ENCODE results near the gene HSD11B2. TPM values are rescaled to one million over a fixed set of nuclear protein-coding genes. Genes with fewer than 3 reads are reported as not detected.

HSD11B2 gene
- total RNA-seq, 1 experiment from 2014 or later = 2.4 TPM

GRCh38 chr16:67388191-67388590 is 42.7 kb upstream of the HSD11B2 start:
- Histone ChIP-seq H3K9ac (ENCODE audit: low read length) (no peak overlapping the region), H3F3A (ENCODE audit: low read length, unreplicated experiment) (no peaks in the 10 kb centered on the region), H3K9me2 (replicated peaks; ENCODE audit: low read length) (no peaks in the 10 kb centered on the region), H2AFZ (ENCODE audit: low read length) (no peak overlapping the region), H3K36me3 (ENCODE audit: low read depth, low read length) (no peaks in the 10 kb centered on the region), H4K20me1 (ENCODE audit: low read length) (no peaks in the 10 kb centered on the region), H3K9me3 (ENCODE audit: low read length) (no peaks in the 10 kb centered on the region), H3K79me2 (ENCODE audit: low read length) (no peaks in the 10 kb centered on the region), H3K4me3 (ENCODE audit: low read length) (no peak overlapping the region), H3K27me3 (ENCODE audit: low read length) (no peaks in the 10 kb centered on the region), H3K27ac (ENCODE audit: low read length) (no peak overlapping the region), H3K4me2 (ENCODE audit: low read length) (no peak overlapping the region), H3K4me1 (ENCODE audit: insufficient read depth, low read length) (no peaks in the 10 kb centered on the region)
- TF ChIP-seq CTCF (conservative IDR thresholded peaks at IDR 0.05; ENCODE audit: low read depth, low read length) (no peak), EZH2phosphoT487 (IDR thresholded peaks at IDR 0.05; ENCODE audit: borderline replicate concordance, low read length) (no peak), EZH2 (IDR thresholded peaks at IDR 0.05; ENCODE audit: low read length, unreplicated experiment) (no peak)
- intact Hi-C loops (cut with micrococcal nuclease) = no loop called here
- BruUV-seq (replicated peaks) = no TSS peak
- ChIA-PET POLR2A (ENCODE audit: unreplicated experiment) (no interaction called here), CTCF (no interaction called here)
- DNase-seq (no peak), ATAC-seq (no peak)

DNA sequence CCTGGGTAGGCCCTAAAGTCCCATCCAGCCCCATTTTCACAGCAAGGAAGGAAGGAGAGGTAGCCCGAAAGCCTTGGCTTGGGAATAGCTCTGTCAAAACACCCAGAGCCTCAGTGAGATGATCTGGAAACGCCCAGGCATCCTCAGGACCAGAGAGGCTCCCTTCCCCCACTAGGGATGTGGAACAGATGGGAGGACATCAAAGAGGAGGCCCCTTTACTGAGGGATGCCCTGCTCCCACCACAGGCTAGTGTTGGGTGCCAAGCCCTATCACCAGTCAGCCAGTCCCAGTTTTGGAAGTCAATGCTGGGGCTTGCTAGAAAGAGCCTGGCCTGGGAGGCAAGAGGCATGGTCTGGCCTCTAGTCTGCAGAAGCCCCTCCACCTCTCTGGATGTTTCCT is 42.3 kb upstream of the HSD11B2 start:
- H3K9me3 ChIP-seq (ENCODE audit: low read length) = no peaks in the 10 kb centered on the region
- ATAC-seq (no peak), DNase-seq (no peak)
- no peaks in the 10 kb centered on the region for H3K27me3 ChIP-seq (ENCODE audit: low read length)
- no peak overlapping the region for H3K4me3 ChIP-seq (ENCODE audit: low read length)
- no TSS peak for BruUV-seq (replicated peaks)
- no peaks in the 10 kb centered on the region for H3K79me2 ChIP-seq (ENCODE audit: low read length)
- no peaks in the 10 kb centered on the region for H3F3A ChIP-seq (ENCODE audit: low read length, unreplicated experiment)
- no peak overlapping the region for H3K4me2 ChIP-seq (ENCODE audit: low read length)
- no peaks in the 10 kb centered on the region for H3K36me3 ChIP-seq (ENCODE audit: low read depth, low read length)
- no peak overlapping the region for H2AFZ ChIP-seq (ENCODE audit: low read length)
- TF ChIP-seq EZH2 (IDR thresholded peaks at IDR 0.05; ENCODE audit: low read length, unreplicated experiment) (no peak), CTCF (conservative IDR thresholded peaks at IDR 0.05; ENCODE audit: low read depth, low read length) (no peak), EZH2phosphoT487 (IDR thresholded peaks at IDR 0.05; ENCODE audit: borderline replicate concordance, low read length) (no peak)
- H3K9me2 ChIP-seq (replicated peaks; ENCODE audit: low read length) = no peaks in the 10 kb centered on the region
- intact Hi-C loops (cut with micrococcal nuclease) = no loop called here
- H3K9ac ChIP-seq (ENCODE audit: low read length) = no peak overlapping the region
- no peak overlapping the region for H3K27ac ChIP-seq (ENCODE audit: low read length)
- ChIA-PET CTCF (no interaction called here), POLR2A (ENCODE audit: unreplicated experiment) (no interaction called here)
- H4K20me1 ChIP-seq (ENCODE audit: low read length) = no peaks in the 10 kb centered on the region
- H3K4me1 ChIP-seq (ENCODE audit: insufficient read depth, low read length) = no peaks in the 10 kb centered on the region

DNA sequence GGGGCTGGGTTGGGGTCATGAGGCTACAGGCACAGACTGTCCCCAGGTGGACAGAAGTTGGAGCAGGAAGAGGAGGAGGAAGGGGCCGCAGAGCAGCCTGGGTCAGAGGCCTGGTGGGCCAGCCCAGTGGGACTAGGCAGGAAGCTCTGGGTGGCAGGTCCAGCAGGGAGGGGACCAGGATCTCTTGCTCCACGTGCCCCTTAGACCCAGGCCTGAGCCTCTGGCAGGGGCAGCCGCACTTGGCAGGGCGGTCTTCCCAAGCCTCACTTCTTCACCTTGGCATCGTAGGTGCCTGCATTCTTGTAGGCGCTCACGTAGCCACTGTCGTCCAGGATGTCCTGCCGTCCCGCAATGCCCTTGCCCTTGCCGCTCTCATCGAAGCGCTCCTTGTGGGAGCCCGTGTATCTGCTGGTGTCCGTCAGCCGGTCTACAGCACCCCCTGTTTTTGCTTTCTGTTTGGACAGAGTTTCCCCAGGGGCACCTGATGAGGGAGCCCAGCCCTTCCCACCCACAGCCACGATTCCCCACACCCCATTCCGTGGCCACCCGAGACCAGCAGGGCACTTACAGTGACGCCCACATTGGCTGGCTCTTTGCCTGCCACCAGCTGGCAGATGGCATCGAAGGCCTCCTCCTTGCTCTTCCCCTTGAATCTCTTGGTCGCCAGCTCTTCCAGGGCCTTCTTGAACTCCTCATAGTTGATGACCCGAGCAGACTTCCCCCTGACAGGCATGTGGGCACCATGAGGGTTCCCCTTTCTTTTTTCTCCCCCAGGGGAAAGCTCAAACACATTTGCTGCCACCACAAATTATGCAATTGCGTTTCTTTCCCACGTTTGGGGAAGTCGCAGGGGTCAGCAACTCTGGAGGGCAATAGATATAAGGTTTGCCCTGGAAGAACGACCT is 40.8 kb upstream of the HSD11B2 start:
- Histone ChIP-seq H3K4me1 (ENCODE audit: insufficient read depth, low read length) (no peaks in the 10 kb centered on the region), H3K27me3 (ENCODE audit: low read length) (no peaks in the 10 kb centered on the region), H3K27ac (ENCODE audit: low read length) (no peak overlapping the region), H4K20me1 (ENCODE audit: low read length) (no peaks in the 10 kb centered on the region), H3K4me2 (ENCODE audit: low read length) (no peak overlapping the region), H3K79me2 (ENCODE audit: low read length) (no peaks in the 10 kb centered on the region), H3K4me3 (ENCODE audit: low read length) (no peak overlapping the region), H3K9ac (ENCODE audit: low read length) (no peak overlapping the region), H3K36me3 (ENCODE audit: low read depth, low read length) (no peaks in the 10 kb centered on the region), H3F3A (ENCODE audit: low read length, unreplicated experiment) (no peaks in the 10 kb centered on the region), H3K9me2 (replicated peaks; ENCODE audit: low read length) (no peaks in the 10 kb centered on the region), H3K9me3 (ENCODE audit: low read length) (no peaks in the 10 kb centered on the region), H2AFZ (ENCODE audit: low read length) (no peak overlapping the region)
- DNase-seq (no peak), ATAC-seq (no peak)
- BruUV-seq (replicated peaks) = no TSS peak
- POLR2A ChIA-PET (ENCODE audit: unreplicated experiment) = no interaction called here
- CTCF ChIA-PET = no interaction called here
- TF ChIP-seq CTCF (conservative IDR thresholded peaks at IDR 0.05; ENCODE audit: low read depth, low read length) (no peak), EZH2phosphoT487 (IDR thresholded peaks at IDR 0.05; ENCODE audit: borderline replicate concordance, low read length) (no peak), EZH2 (IDR thresholded peaks at IDR 0.05; ENCODE audit: low read length, unreplicated experiment) (no peak)
- intact Hi-C loops (cut with micrococcal nuclease) = loop anchor here (10.0 kb wide), 1 partner anchor 45 kb away; no protein-coding TSS in a partner anchor
